ENCODE results near the gene FAM111B.

FAM111B gene

GRCh38 chr11:59173080-59173963, 66.3 kb downstream of the FAM111B start:
- peak overlapping the region; percentile 51 for H3K4me3 ChIP-seq (ENCODE audit: low read length)
- DNase-seq (ENCODE audit: low read depth), result peak; percentile 17
- no peak for TF ChIP-seq CTCF (conservative IDR thresholded peaks at IDR 0.05; ENCODE audit: low read length)

GRCh38 chr11:59173964-59174663, 67.1 kb downstream of the FAM111B start:
- peak; percentile 19 for DNase-seq (ENCODE audit: low read depth)
- no peak overlapping the region; the same call in 1 of the 2 replicates for H3K4me3 ChIP-seq (ENCODE audit: low read length)
- no peak for TF ChIP-seq CTCF (conservative IDR thresholded peaks at IDR 0.05; ENCODE audit: low read length)

- H3K4me3 ChIP-seq (ENCODE audit: low read length), result no peak overlapping the region
- TF ChIP-seq CTCF (conservative IDR thresholded peaks at IDR 0.05; ENCODE audit: low read length), result no peak
- DNase-seq (ENCODE audit: low read depth), result no peak
Observed at GRCh38 chr11:59174664-59175033, 67.6 kb downstream of the FAM111B start.

- no peak overlapping the region for H3K4me3 ChIP-seq (ENCODE audit: low read length)
- no peak for TF ChIP-seq CTCF (conservative IDR thresholded peaks at IDR 0.05; ENCODE audit: low read length)
- no peak for DNase-seq (ENCODE audit: low read depth)
Observed at GRCh38 chr11:59175091-59175501, 68.1 kb downstream of the FAM111B start.

GRCh38 chr11:59176330-59176729, 69.3 kb downstream of the FAM111B start:
- DNase-seq (ENCODE audit: low read depth), result no peak
- no peak for TF ChIP-seq CTCF (conservative IDR thresholded peaks at IDR 0.05; ENCODE audit: low read length)
- no peak overlapping the region for H3K4me3 ChIP-seq (ENCODE audit: low read length)
